Measurements from ENCODE around the gene KSR2. TPM values are rescaled to one million over a fixed set of nuclear protein-coding genes. Genes with fewer than 3 reads are reported as not detected.

Gene KSR2
- total RNA-seq, 2 experiments from 2014 or later: not detected

GRCh38 chr12:117452112-117452511, 516.7 kb downstream of the KSR2 start:
- DNase-seq (no peak), ATAC-seq (no peak)
- no peaks in the 10 kb centered on the region for H3K36me3 Mint-ChIP-seq (ENCODE audit: low read depth)
- H3K4me1 Mint-ChIP-seq (ENCODE audit: low read depth): no peaks in the 10 kb centered on the region
- no peak overlapping the region for H3K4me3 Mint-ChIP-seq
- ChIA-PET CTCF (no interaction called here), POLR2A (no interaction called here)
- no peaks in the 10 kb centered on the region for H3K9me3 Mint-ChIP-seq (ENCODE audit: insufficient read depth)
- no peaks in the 10 kb centered on the region for H3K27me3 Mint-ChIP-seq (ENCODE audit: low read depth)
- H3K27ac Mint-ChIP-seq: no peak overlapping the region

GRCh38 chr12:117450209-117450608, 518.6 kb downstream of the KSR2 start:
- DNase-seq: no peak
- Mint-ChIP-seq H3K4me3 (no peak overlapping the region), H3K27me3 (ENCODE audit: low read depth) (no peaks in the 10 kb centered on the region), H3K36me3 (ENCODE audit: low read depth) (no peaks in the 10 kb centered on the region), H3K4me1 (ENCODE audit: low read depth) (no peaks in the 10 kb centered on the region), H3K27ac (no peak overlapping the region), H3K9me3 (ENCODE audit: insufficient read depth) (no peaks in the 10 kb centered on the region)
- ATAC-seq: no peak
- ChIA-PET POLR2A (no interaction called here), CTCF (no interaction called here)

GRCh38 chr12:117447665-117448366, 521.0 kb downstream of the KSR2 start:
- Mint-ChIP-seq H3K36me3 (ENCODE audit: low read depth) (no peaks in the 10 kb centered on the region), H3K4me3 (no peak overlapping the region), H3K27me3 (ENCODE audit: low read depth) (no peaks in the 10 kb centered on the region), H3K9me3 (ENCODE audit: insufficient read depth) (no peaks in the 10 kb centered on the region), H3K27ac (no peak overlapping the region), H3K4me1 (ENCODE audit: low read depth) (no peaks in the 10 kb centered on the region)
- ChIA-PET CTCF (no interaction called here), POLR2A (no interaction called here)
- ATAC-seq (no peak), DNase-seq (no peak)

GRCh38 chr12:117444781-117445180, 524.0 kb downstream of the KSR2 start:
- H3K4me1 Mint-ChIP-seq (ENCODE audit: low read depth): no peaks in the 10 kb centered on the region
- no peak for ATAC-seq
- H3K27me3 Mint-ChIP-seq (ENCODE audit: low read depth): no peaks in the 10 kb centered on the region
- DNase-seq: no peak
- no peak overlapping the region for H3K4me3 Mint-ChIP-seq
- no peaks in the 10 kb centered on the region for H3K36me3 Mint-ChIP-seq (ENCODE audit: low read depth)
- ChIA-PET POLR2A (no interaction called here), CTCF (no interaction called here)
- no peaks in the 10 kb centered on the region for H3K9me3 Mint-ChIP-seq (ENCODE audit: insufficient read depth)
- no peak overlapping the region for H3K27ac Mint-ChIP-seq

- Mint-ChIP-seq H3K27ac (no peak overlapping the region), H3K4me3 (no peak overlapping the region), H3K4me1 (ENCODE audit: low read depth) (no peaks in the 10 kb centered on the region), H3K36me3 (ENCODE audit: low read depth) (no peaks in the 10 kb centered on the region), H3K27me3 (ENCODE audit: low read depth) (no peaks in the 10 kb centered on the region), H3K9me3 (ENCODE audit: insufficient read depth) (no peaks in the 10 kb centered on the region)
- DNase-seq: no peak
- no peak for ATAC-seq
- CTCF ChIA-PET: no interaction called here
- POLR2A ChIA-PET: no interaction called here
Observed at GRCh38 chr12:117441751-117442150, 527.0 kb downstream of the KSR2 start.

GRCh38 chr12:117440384-117440783, 528.4 kb downstream of the KSR2 start:
- Mint-ChIP-seq H3K9me3 (ENCODE audit: insufficient read depth) (no peaks in the 10 kb centered on the region), H3K27ac (no peak overlapping the region), H3K27me3 (ENCODE audit: low read depth) (no peaks in the 10 kb centered on the region), H3K36me3 (ENCODE audit: low read depth) (no peaks in the 10 kb centered on the region), H3K4me1 (ENCODE audit: low read depth) (no peaks in the 10 kb centered on the region), H3K4me3 (no peak overlapping the region)
- ATAC-seq (no peak), DNase-seq (no peak)
- ChIA-PET CTCF (no interaction called here), POLR2A (no interaction called here)

GRCh38 chr12:117439531-117440001, 529.2 kb downstream of the KSR2 start:
- Mint-ChIP-seq H3K9me3 (ENCODE audit: insufficient read depth) (no peaks in the 10 kb centered on the region), H3K27me3 (ENCODE audit: low read depth) (no peaks in the 10 kb centered on the region), H3K27ac (no peak overlapping the region), H3K36me3 (ENCODE audit: low read depth) (no peaks in the 10 kb centered on the region), H3K4me1 (ENCODE audit: low read depth) (no peaks in the 10 kb centered on the region), H3K4me3 (no peak overlapping the region)
- no peak for ATAC-seq
- ChIA-PET POLR2A (no interaction called here), CTCF (no interaction called here)
- no peak for DNase-seq

GRCh38 chr12:117438809-117439208, 530.0 kb downstream of the KSR2 start:
- H3K27me3 Mint-ChIP-seq (ENCODE audit: low read depth): no peaks in the 10 kb centered on the region
- no peak overlapping the region for H3K27ac Mint-ChIP-seq
- no peak overlapping the region for H3K4me3 Mint-ChIP-seq
- DNase-seq: no peak
- ATAC-seq: no peak
- H3K9me3 Mint-ChIP-seq (ENCODE audit: insufficient read depth): no peaks in the 10 kb centered on the region
- CTCF ChIA-PET: no interaction called here
- POLR2A ChIA-PET: no interaction called here
- no peaks in the 10 kb centered on the region for H3K4me1 Mint-ChIP-seq (ENCODE audit: low read depth)
- no peaks in the 10 kb centered on the region for H3K36me3 Mint-ChIP-seq (ENCODE audit: low read depth)

- Mint-ChIP-seq H3K4me3 (no peak overlapping the region), H3K36me3 (ENCODE audit: low read depth) (no peaks in the 10 kb centered on the region), H3K4me1 (ENCODE audit: low read depth) (no peaks in the 10 kb centered on the region), H3K27me3 (ENCODE audit: low read depth) (no peaks in the 10 kb centered on the region), H3K27ac (no peak overlapping the region), H3K9me3 (ENCODE audit: insufficient read depth) (no peaks in the 10 kb centered on the region)
- ATAC-seq: no peak
- no peak for DNase-seq
- ChIA-PET POLR2A (no interaction called here), CTCF (interaction anchor here (0.6 kb wide), 1 partner anchor 70 kb away, joined by 4 read pairs; no protein-coding TSS in a partner anchor)
Observed at GRCh38 chr12:117437516-117438255, 531.1 kb downstream of the KSR2 start.

GRCh38 chr12:117433878-117434277, 534.9 kb downstream of the KSR2 start:
- Mint-ChIP-seq H3K4me1 (ENCODE audit: low read depth) (no peaks in the 10 kb centered on the region), H3K4me3 (no peak overlapping the region), H3K27ac (no peak overlapping the region), H3K27me3 (ENCODE audit: low read depth) (no peaks in the 10 kb centered on the region), H3K36me3 (ENCODE audit: low read depth) (no peaks in the 10 kb centered on the region), H3K9me3 (ENCODE audit: insufficient read depth) (no peaks in the 10 kb centered on the region)
- DNase-seq (no peak), ATAC-seq (no peak)
- POLR2A ChIA-PET: no interaction called here
- CTCF ChIA-PET: no interaction called here

GRCh38 chr12:117430246-117430645, 538.5 kb downstream of the KSR2 start:
- ATAC-seq (no peak), DNase-seq (no peak)
- Mint-ChIP-seq H3K36me3 (ENCODE audit: low read depth) (no peaks in the 10 kb centered on the region), H3K27me3 (ENCODE audit: low read depth) (no peaks in the 10 kb centered on the region), H3K27ac (no peak overlapping the region), H3K4me3 (no peak overlapping the region), H3K4me1 (ENCODE audit: low read depth) (no peaks in the 10 kb centered on the region), H3K9me3 (ENCODE audit: insufficient read depth) (no peaks in the 10 kb centered on the region)
- ChIA-PET POLR2A (no interaction called here), CTCF (no interaction called here)

GRCh38 chr12:117427211-117427610, 541.6 kb downstream of the KSR2 start:
- POLR2A ChIA-PET: no interaction called here
- Mint-ChIP-seq H3K27ac (no peak overlapping the region), H3K4me1 (ENCODE audit: low read depth) (no peaks in the 10 kb centered on the region), H3K4me3 (no peak overlapping the region), H3K9me3 (ENCODE audit: insufficient read depth) (no peaks in the 10 kb centered on the region), H3K36me3 (ENCODE audit: low read depth) (no peaks in the 10 kb centered on the region), H3K27me3 (ENCODE audit: low read depth) (no peaks in the 10 kb centered on the region)
- CTCF ChIA-PET: no interaction called here
- ATAC-seq: no peak
- DNase-seq: no peak

- Mint-ChIP-seq H3K4me1 (ENCODE audit: low read depth) (no peaks in the 10 kb centered on the region), H3K36me3 (ENCODE audit: low read depth) (no peaks in the 10 kb centered on the region), H3K9me3 (ENCODE audit: insufficient read depth) (no peaks in the 10 kb centered on the region), H3K27me3 (ENCODE audit: low read depth) (no peaks in the 10 kb centered on the region), H3K27ac (no peak overlapping the region), H3K4me3 (no peak overlapping the region)
- POLR2A ChIA-PET: no interaction called here
- no peak for ATAC-seq
- DNase-seq: no peak
- CTCF ChIA-PET: no interaction called here
Observed at GRCh38 chr12:117421987-117422386, 546.8 kb downstream of the KSR2 start.

Measured in activated CD8-positive, alpha-beta T cell treated with anti-CD3 and anti-CD28 coated beads, Interleukin-2, amount 10 ng/mL, durations not matched to agents 7 days and 5 days (primary cell).